DOHH2 (cell line): Measurements from ENCODE around the gene PSMC1.

Experiments
- H3F3A ChIP-seq: fragments of 200-600 bp; sonication (generic), shearing (Covaris generic); 2 replicates; pipeline ENCODE4 v1.6.0; 2016; ENCODE audit warnings: antibody characterized with exemption, mild to moderate bottlenecking; ENCODE audit not compliant: control insufficient read depth, insufficient read depth
- H3K27ac ChIP-seq: fragments of 200-600 bp; sonication (generic); 2 replicates; pipeline ENCODE4 v1.5.1; 2014; ENCODE audit warnings: low read depth, mild to moderate bottlenecking, low read length, moderate library complexity
- H3K27me3 ChIP-seq: fragments of 200-600 bp; sonication (generic); 2 replicates; pipeline ENCODE4 v1.6.1; 2014; ENCODE audit warnings: mild to moderate bottlenecking, low read length, mixed read lengths; ENCODE audit not compliant: control insufficient read depth
- H3K36me3 ChIP-seq: fragments of 200-600 bp; sonication (generic); 2 replicates; pipeline ENCODE4 v1.6.1; 2014; ENCODE audit warnings: mild to moderate bottlenecking, low read length, moderate library complexity, mixed read lengths; ENCODE audit not compliant: control insufficient read depth
- H3K4me1 ChIP-seq: fragments of 200-600 bp; sonication (generic); 2 replicates; pipeline ENCODE4 v1.6.1; 2014; ENCODE audit warnings: mild to moderate bottlenecking, low read length, mixed read lengths; ENCODE audit not compliant: control insufficient read depth
- H3K4me2 ChIP-seq: fragments of 200-600 bp; sonication (generic); 2 replicates; pipeline ENCODE4 v1.6.0; 2014; ENCODE audit warnings: mild to moderate bottlenecking, low read length, moderate library complexity
- H3K4me3 ChIP-seq: fragments of 200-600 bp; sonication (generic); 2 replicates; pipeline ENCODE4 v1.5.1; 2014; ENCODE audit warnings: mild to moderate bottlenecking, low read length, mixed read lengths
- H3K79me2 ChIP-seq: fragments of 200-600 bp; sonication (generic); 2 replicates; pipeline ENCODE4 v1.6.1; 2014; ENCODE audit warnings: mild to moderate bottlenecking, low read length, mixed read lengths; ENCODE audit not compliant: control insufficient read depth
- H3K9me2 ChIP-seq: fragments of 200-600 bp; sonication (generic); replicated peaks from 2 replicates; pipeline ENCODE4 v1.6.1; 2014; ENCODE audit warnings: mild to moderate bottlenecking, low read length, mixed read lengths; ENCODE audit not compliant: control insufficient read depth
- H3K9me3 ChIP-seq: fragments of 200-600 bp; sonication (generic); 2 replicates; pipeline ENCODE4 v1.6.1; 2014; ENCODE audit warnings: antibody characterized with exemption, low read length, mixed read lengths; ENCODE audit not compliant: control insufficient read depth, insufficient read depth
- H4K20me1 ChIP-seq: fragments of 200-600 bp; sonication (generic); 2 replicates; pipeline ENCODE4 v1.6.0; 2014; ENCODE audit warnings: low read depth, mild to moderate bottlenecking, antibody characterized with exemption, low read length, moderate library complexity; ENCODE audit not compliant: control insufficient read depth, insufficient read depth
- CTCF ChIP-seq: fragments of 200-600 bp; sonication (generic); IDR thresholded peaks from one replicate; pipeline ENCODE4 v1.5.1; 2014; ENCODE audit warnings: antibody characterized with exemption, mild to moderate bottlenecking, low read depth, low read length; ENCODE audit not compliant: poor library complexity, severe bottlenecking
- EZH2phosphoT487 ChIP-seq: fragments of 200-600 bp; sonication (generic); IDR thresholded peaks from 2 replicates; pipeline ENCODE4 v1.6.1; 2017; ENCODE audit warnings: borderline replicate concordance, mild to moderate bottlenecking, antibody characterized with exemption, low read length, moderate library complexity, mixed read lengths

PSMC1 gene

GRCh38 chr14:90268420-90268819 is 12.1 kb downstream of the PSMC1 start:
- Histone ChIP-seq H3K4me1 (no peaks in the 10 kb centered on the region), H3K36me3 (peaks cover 86% of the 10 kb centered on the region)

GRCh38 chr14:90272523-90272922 is 16.2 kb downstream of the PSMC1 start:
- Histone ChIP-seq H3K4me1 (no peaks in the 10 kb centered on the region), H3K36me3 (peaks cover 68% of the 10 kb centered on the region)

More at GRCh38 chr14:90268420-90268819, 12.1 kb downstream of the PSMC1 start:
- no peaks in the 10 kb centered on the region for H3K9me3 ChIP-seq
- no peaks in the 10 kb centered on the region for H3F3A ChIP-seq
- no peak overlapping the region for H3K27ac ChIP-seq
- H3K4me3 ChIP-seq, result no peak overlapping the region
- no peak for TF ChIP-seq EZH2phosphoT487
- no peak for TF ChIP-seq CTCF
- no peak overlapping the region for H3K4me2 ChIP-seq
- no peaks in the 10 kb centered on the region for H3K9me2 ChIP-seq
- H4K20me1 ChIP-seq, result no peaks in the 10 kb centered on the region
- no peaks in the 10 kb centered on the region for H3K79me2 ChIP-seq
- H3K27me3 ChIP-seq, result no peaks in the 10 kb centered on the region

GRCh38 chr14:90273532-90273931 is 17.2 kb downstream of the PSMC1 start:
- H3K79me2 ChIP-seq, result no peaks in the 10 kb centered on the region
- no peaks in the 10 kb centered on the region for H3K9me3 ChIP-seq
- peaks cover 58% of the 10 kb centered on the region for H3K36me3 ChIP-seq
- H4K20me1 ChIP-seq, result no peaks in the 10 kb centered on the region
- no peaks in the 10 kb centered on the region for H3K4me1 ChIP-seq
- no peaks in the 10 kb centered on the region for H3K27me3 ChIP-seq
- H3K4me3 ChIP-seq, result no peak overlapping the region
- no peak overlapping the region for H3K27ac ChIP-seq
- no peaks in the 10 kb centered on the region for H3K9me2 ChIP-seq
- 0 out of 2 replicates have a peak, but pooled peaks cover 5% of the 10 kb centered on the region for H3F3A ChIP-seq
- TF ChIP-seq CTCF, result no peak
- TF ChIP-seq EZH2phosphoT487, result no peak
- H3K4me2 ChIP-seq, result no peak overlapping the region

More at GRCh38 chr14:90272523-90272922, 16.2 kb downstream of the PSMC1 start:
- Histone ChIP-seq H3F3A (0 out of 2 replicates have a peak, but pooled peaks cover 5% of the 10 kb centered on the region), H3K27ac (no peak overlapping the region), H3K9me3 (no peaks in the 10 kb centered on the region), H4K20me1 (no peaks in the 10 kb centered on the region), H3K4me2 (no peak overlapping the region), H3K4me3 (no peak overlapping the region), H3K9me2 (no peaks in the 10 kb centered on the region), H3K27me3 (no peaks in the 10 kb centered on the region), H3K79me2 (no peaks in the 10 kb centered on the region)
- TF ChIP-seq CTCF (no peak), EZH2phosphoT487 (no peak)
